Measurements from ENCODE around the gene GMPPA. TPM values are rescaled to one million over a fixed set of nuclear protein-coding genes. Genes with fewer than 3 reads are reported as not detected.
A peak's percentile ranks its signal among the peaks of the same experiment; 100 is the strongest.

Gene GMPPA
- polyA plus RNA-seq, 6 donors from 2014 or later, result 18.2 to 38.8 (median 22.9) TPM

- DNase-seq, result no peak
- Mint-ChIP-seq H3K4me3 (no peak overlapping the region), H3K27ac (peak overlapping the region in 2 of 6 donors; percentile 2 to 63)
Measured at GRCh38 chr2:219515874-219516629, 17.4 kb downstream of the GMPPA start.

GRCh38 chr2:219516888-219517287 is 18.2 kb downstream of the GMPPA start:
- Mint-ChIP-seq H3K27me3 (peaks cover 70 to 100% (median 97%) of the 10 kb centered on the region in 3 donors), H3K4me3 (no peak overlapping the region)
- ATAC-seq (ENCODE audit: low read depth in 2 of 2), result no peak

More at GRCh38 chr2:219515874-219516629, 17.4 kb downstream of the GMPPA start:
- Mint-ChIP-seq H3K36me3 (peaks cover 0 to 12% of the 10 kb centered on the region in 2 donors), H3K9me3 (peaks cover 0 to 5% (median 0%) of the 10 kb centered on the region in 7 donors), H3K27me3 (peaks cover 66 to 100% (median 97%) of the 10 kb centered on the region in 3 donors), H3K4me1 (peaks cover 24 to 30% (median 26%) of the 10 kb centered on the region in 3 donors)
- ATAC-seq (ENCODE audit: low read depth in 2 of 2), result no peak

GRCh38 chr2:219517954-219518778 is 19.5 kb downstream of the GMPPA start:
- peaks cover 0 to 16% of the 10 kb centered on the region in 2 donors for H3K36me3 Mint-ChIP-seq
- peaks cover 0 to 2% (median 0%) of the 10 kb centered on the region in 7 donors for H3K9me3 Mint-ChIP-seq
- peaks cover 22 to 27% (median 23%) of the 10 kb centered on the region in 3 donors for H3K4me1 Mint-ChIP-seq
- ATAC-seq (ENCODE audit: low read depth in 2 of 2) (no peak), DNase-seq (no peak)
- no peak overlapping the region for H3K4me3 Mint-ChIP-seq
- H3K27me3 Mint-ChIP-seq, result peaks cover 69 to 96% (median 90%) of the 10 kb centered on the region in 3 donors
- H3K27ac Mint-ChIP-seq, result no peak overlapping the region

More at GRCh38 chr2:219516888-219517287, 18.2 kb downstream of the GMPPA start:
- Mint-ChIP-seq H3K4me1 (peaks cover 26 to 30% (median 26%) of the 10 kb centered on the region in 3 donors), H3K27ac (peak overlapping the region in 1 of 6 donors; percentile 49), H3K9me3 (peaks cover 0 to 4% (median 0%) of the 10 kb centered on the region in 7 donors), H3K36me3 (peaks cover 0 to 12% of the 10 kb centered on the region in 2 donors)
- DNase-seq, result no peak

- H3K4me3 Mint-ChIP-seq, result no peak overlapping the region
- H3K36me3 Mint-ChIP-seq, result peaks cover 0 to 11% of the 10 kb centered on the region in 2 donors
- peaks cover 0 to 2% (median 0%) of the 10 kb centered on the region in 7 donors for H3K9me3 Mint-ChIP-seq
- DNase-seq (no peak), ATAC-seq (ENCODE audit: low read depth in 2 of 2) (no peak)
- peaks cover 14 to 18% (median 18%) of the 10 kb centered on the region in 3 donors for H3K4me1 Mint-ChIP-seq
- H3K27me3 Mint-ChIP-seq, result peaks cover 69 to 91% (median 89%) of the 10 kb centered on the region in 3 donors
- H3K27ac Mint-ChIP-seq, result no peak overlapping the region
Measured at GRCh38 chr2:219519526-219519916, 20.8 kb downstream of the GMPPA start.

GRCh38 chr2:219520079-219520478 is 21.4 kb downstream of the GMPPA start:
- peaks cover 14 to 18% (median 18%) of the 10 kb centered on the region in 3 donors for H3K4me1 Mint-ChIP-seq
- H3K27ac Mint-ChIP-seq, result no peak overlapping the region
- peaks cover 73 to 91% (median 91%) of the 10 kb centered on the region in 3 donors for H3K27me3 Mint-ChIP-seq
- H3K4me3 Mint-ChIP-seq, result no peak overlapping the region
- H3K9me3 Mint-ChIP-seq, result peaks cover 0 to 2% (median 0%) of the 10 kb centered on the region in 7 donors
- H3K36me3 Mint-ChIP-seq, result peaks cover 0 to 11% of the 10 kb centered on the region in 2 donors
- ATAC-seq (ENCODE audit: low read depth in 2 of 2), result no peak
- DNase-seq, result no peak

- DNase-seq, result no peak
- Mint-ChIP-seq H3K4me1 (peaks cover 14 to 18% (median 15%) of the 10 kb centered on the region in 3 donors), H3K36me3 (peaks cover 0 to 11% of the 10 kb centered on the region in 2 donors), H3K27ac (peak overlapping the region in 1 of 6 donors; percentile 6), H3K27me3 (peaks cover 69 to 91% (median 91%) of the 10 kb centered on the region in 3 donors), H3K9me3 (no peaks in the 10 kb centered on the region), H3K4me3 (peak overlapping the region in 2 of 8 donors; percentile 2 to 41)
- ATAC-seq (ENCODE audit: low read depth in 2 of 2), result peak in 1 of 2 donors; percentile 32
Measured at GRCh38 chr2:219521066-219521880, 22.6 kb downstream of the GMPPA start.

GRCh38 chr2:219522111-219523030 is 23.7 kb downstream of the GMPPA start:
- H3K36me3 Mint-ChIP-seq, result peaks cover 0 to 11% of the 10 kb centered on the region in 2 donors
- peak overlapping the region in 5 of 8 donors; percentile 41 to 84 (median 64) for H3K4me3 Mint-ChIP-seq
- no peak for ATAC-seq (ENCODE audit: low read depth in 2 of 2)
- H3K27ac Mint-ChIP-seq, result no peak overlapping the region
- peaks cover 14 to 18% (median 15%) of the 10 kb centered on the region in 3 donors for H3K4me1 Mint-ChIP-seq
- peaks cover 72 to 91% (median 91%) of the 10 kb centered on the region in 3 donors for H3K27me3 Mint-ChIP-seq
- H3K9me3 Mint-ChIP-seq, result no peaks in the 10 kb centered on the region
- DNase-seq, result no peak

GRCh38 chr2:219523031-219523671 is 24.5 kb downstream of the GMPPA start:
- Mint-ChIP-seq H3K4me3 (peak overlapping the region in 5 of 8 donors; percentile 17 to 66 (median 59)), H3K4me1 (peaks cover 14 to 18% (median 15%) of the 10 kb centered on the region in 3 donors), H3K27ac (no peak overlapping the region), H3K27me3 (peaks cover 71 to 90% (median 86%) of the 10 kb centered on the region in 3 donors), H3K36me3 (peaks cover 0 to 11% of the 10 kb centered on the region in 2 donors), H3K9me3 (no peaks in the 10 kb centered on the region)
- DNase-seq (no peak), ATAC-seq (ENCODE audit: low read depth in 2 of 2) (peak; percentile 62 to 66)

- peaks cover 74 to 90% (median 82%) of the 10 kb centered on the region in 3 donors for H3K27me3 Mint-ChIP-seq
- H3K36me3 Mint-ChIP-seq, result peaks cover 0 to 11% of the 10 kb centered on the region in 2 donors
- H3K4me3 Mint-ChIP-seq, result no peak overlapping the region
- ATAC-seq (ENCODE audit: low read depth in 2 of 2), result no peak
- no peak overlapping the region for H3K27ac Mint-ChIP-seq
- H3K4me1 Mint-ChIP-seq, result peaks cover 14 to 20% (median 15%) of the 10 kb centered on the region in 3 donors
- no peaks in the 10 kb centered on the region for H3K9me3 Mint-ChIP-seq
- DNase-seq, result no peak
Measured at GRCh38 chr2:219524817-219525216, 26.1 kb downstream of the GMPPA start.

GRCh38 chr2:219525533-219526232 is 27.0 kb downstream of the GMPPA start:
- Mint-ChIP-seq H3K27me3 (peaks cover 73 to 90% (median 82%) of the 10 kb centered on the region in 3 donors), H3K4me3 (no peak overlapping the region), H3K36me3 (peaks cover 0 to 11% of the 10 kb centered on the region in 2 donors), H3K4me1 (peaks cover 20 to 26% (median 21%) of the 10 kb centered on the region in 3 donors), H3K27ac (no peak overlapping the region), H3K9me3 (no peaks in the 10 kb centered on the region)
- no peak for DNase-seq
- no peak for ATAC-seq (ENCODE audit: low read depth in 2 of 2)

Measured in naive B cell (primary cell).